CD4-positive, alpha-beta T cell treated with Interleukin-12 subunit alpha and Interleukin-12 subunit beta, for 1 hour (primary cell): ENCODE data around the gene IRAK1BP1.
"Not testable (repeated sequence)": the region's sequence is repeated elsewhere in the genome, so short reads cannot be mapped to it uniquely, and the experiment has no call there.

Source experiments
- DNase-seq: peaks from one replicate; pipeline ENCODE4 v3.0.0-alpha.2; 2020

IRAK1BP1 gene

DNA sequence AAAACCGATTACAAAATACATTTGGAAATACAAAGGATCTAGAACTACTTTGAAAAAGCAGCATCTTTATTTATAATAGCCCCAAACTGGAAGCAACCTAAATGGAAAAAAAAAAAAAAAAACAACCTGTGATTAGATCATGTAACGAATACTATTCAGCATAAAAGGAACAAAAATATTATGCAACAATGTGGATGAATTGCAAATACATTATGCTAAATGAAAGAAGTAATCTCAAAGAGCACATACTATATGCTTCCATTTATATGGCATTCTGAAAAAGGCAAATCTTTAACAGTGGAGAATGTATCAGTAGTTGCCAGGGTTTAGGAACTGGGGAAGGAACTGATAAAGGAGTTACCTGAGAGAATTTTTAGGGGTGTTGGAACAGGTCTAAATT is 28.9 kb downstream of the IRAK1BP1 start:
- DNase-seq: no peak

GRCh38 chr6:78908621-78909020 is 41.3 kb downstream of the IRAK1BP1 start:
- no peak for DNase-seq

DNA sequence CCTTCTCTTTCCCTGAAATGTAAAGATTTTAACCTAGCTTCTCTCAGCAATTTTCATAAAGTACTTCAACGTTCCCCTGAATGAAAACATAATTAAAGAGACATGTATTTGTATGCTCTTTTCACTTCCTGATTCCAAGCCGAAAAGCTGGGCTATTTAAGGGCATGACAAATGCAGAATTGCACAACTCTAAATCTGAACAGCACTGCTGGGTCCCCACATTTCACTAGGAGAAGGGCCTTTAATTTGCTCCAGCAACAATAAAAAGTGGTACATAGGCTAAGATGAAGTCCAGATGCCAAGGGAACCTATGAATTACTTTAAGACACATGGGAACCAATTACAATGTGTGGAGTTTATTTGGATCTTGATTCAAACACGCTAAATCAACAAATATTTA is 42.0 kb downstream of the IRAK1BP1 start:
- DNase-seq: no peak

DNA sequence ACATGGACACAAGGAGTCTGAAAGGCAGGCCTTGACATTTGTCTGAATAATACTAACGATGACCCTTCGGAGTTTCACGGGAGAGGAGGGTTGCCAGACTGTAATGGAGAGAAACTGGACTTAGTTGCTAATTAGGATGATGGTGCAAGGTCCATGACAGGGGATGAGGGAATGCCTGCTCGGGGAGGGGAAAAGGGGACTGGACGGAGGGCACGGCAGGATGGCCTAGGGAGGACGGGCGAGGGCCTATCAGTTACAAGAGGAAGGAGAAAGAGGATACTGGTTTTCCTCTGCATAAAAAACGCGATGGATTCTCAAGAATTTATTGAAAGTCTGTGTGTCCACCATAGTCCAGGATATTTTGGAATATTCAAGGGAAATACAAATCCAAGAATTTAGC is 42.7 kb downstream of the IRAK1BP1 start:
- no peak for DNase-seq

- no peak for DNase-seq
These were observed 43.3 kb downstream of the IRAK1BP1 start for GRCh38 chr6:78910591-78911171.

DNA sequence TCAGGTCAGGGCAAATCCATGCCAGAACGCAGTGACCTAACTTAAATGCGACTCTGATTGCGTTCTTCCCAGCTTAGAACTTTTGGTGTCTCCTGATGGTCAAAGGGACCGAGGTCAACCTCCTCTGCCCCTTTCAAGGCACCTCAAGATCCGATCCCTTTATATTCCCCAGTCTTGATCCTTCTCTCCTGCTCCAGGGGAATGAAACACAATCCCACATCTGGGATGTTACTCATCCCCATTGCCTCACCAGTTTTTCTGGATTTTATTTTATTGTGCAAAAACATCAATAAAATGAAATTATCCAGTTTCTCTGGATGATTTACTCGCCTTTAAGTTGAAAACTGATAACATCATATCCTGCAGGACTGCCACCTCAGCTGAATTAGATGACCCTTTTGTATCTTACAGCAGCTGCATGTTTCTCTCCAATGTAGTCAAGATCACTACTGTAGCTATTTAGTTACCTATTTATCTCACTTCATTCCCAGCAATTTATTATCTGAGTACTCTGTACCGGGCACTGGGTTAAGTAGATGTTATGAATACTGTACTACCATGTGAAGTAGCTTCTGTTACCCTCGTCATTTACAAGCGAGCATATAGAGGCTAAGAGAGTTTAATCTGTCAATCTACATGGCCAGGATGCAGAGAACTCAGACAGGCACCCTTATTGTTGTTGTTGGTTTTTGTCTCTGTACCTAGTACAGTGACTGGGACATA is 44.0 kb downstream of the IRAK1BP1 start:
- no peak for DNase-seq

GRCh38 chr6:78916411-78916810 is 49.1 kb downstream of the IRAK1BP1 start:
- no peak for DNase-seq

GRCh38 chr6:78917788-78918187 is 50.4 kb downstream of the IRAK1BP1 start:
- DNase-seq: no peak

- DNase-seq: not testable (repeated sequence)
These were observed 53.8 kb downstream of the IRAK1BP1 start for GRCh38 chr6:78921168-78921567.

DNA sequence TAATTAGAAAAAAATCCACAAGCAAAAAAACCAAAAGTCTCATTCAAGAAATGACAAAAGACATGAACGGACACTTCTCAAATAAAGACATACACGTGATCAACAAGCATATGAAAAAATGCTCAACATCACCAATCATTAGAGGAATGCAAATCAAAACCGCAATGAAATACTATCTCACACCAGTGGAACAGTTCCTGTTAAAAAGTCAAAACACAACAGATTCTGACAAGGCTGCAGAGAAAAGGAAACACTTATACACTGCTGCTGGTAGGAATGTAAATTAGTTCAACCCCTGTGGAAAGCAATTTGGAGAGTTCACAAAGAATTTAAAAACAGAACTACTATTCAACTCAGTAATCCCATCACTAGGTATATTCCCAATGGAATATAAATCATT is 58.0 kb downstream of the IRAK1BP1 start:
- DNase-seq: no peak

GRCh38 chr6:78935553-78935952 is 68.2 kb downstream of the IRAK1BP1 start:
- DNase-seq: no peak

DNA sequence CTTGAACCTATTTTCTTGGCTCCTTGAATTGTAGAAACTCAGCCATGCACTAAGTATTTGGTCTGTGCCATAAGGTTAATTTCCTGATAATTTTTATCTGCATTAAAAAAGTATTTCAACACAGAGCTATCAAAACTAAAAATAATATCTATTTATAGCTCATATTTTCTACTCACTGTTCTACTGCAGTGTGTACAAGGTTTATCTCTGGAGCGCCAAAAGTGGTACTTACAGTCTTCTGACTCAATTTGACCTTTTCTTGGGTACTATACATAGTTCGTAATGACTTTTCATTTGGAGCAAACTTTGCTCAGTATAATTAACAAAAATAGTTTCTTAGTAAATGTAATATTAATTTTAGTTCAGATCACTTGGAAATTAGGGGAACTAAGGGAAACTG is 69.2 kb downstream of the IRAK1BP1 start:
- DNase-seq: no peak

- DNase-seq: no peak
These were observed 75.1 kb downstream of the IRAK1BP1 start for GRCh38 chr6:78942446-78942845.

DNA sequence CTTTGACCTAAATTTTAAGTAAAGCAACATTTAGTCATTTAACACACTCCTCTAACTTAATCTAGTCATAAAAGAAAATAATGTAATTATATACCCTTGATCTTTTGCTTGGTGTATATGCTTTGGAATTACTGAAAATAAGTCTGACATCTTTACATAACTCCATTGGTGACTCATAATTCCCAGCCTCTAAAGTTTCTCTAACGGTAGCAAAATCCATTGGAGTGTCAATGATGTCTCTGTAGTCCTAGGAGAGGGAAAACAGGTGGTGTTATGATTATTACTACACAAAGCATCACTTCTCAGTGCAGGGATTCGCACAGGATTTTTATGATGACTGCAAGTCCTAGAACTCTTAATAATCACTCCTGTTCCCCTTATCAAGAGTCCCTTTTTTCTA is 80.2 kb downstream of the IRAK1BP1 start:
- no peak for DNase-seq

- DNase-seq: no peak
These were observed 80.6 kb downstream of the IRAK1BP1 start for GRCh38 chr6:78947962-78948361.

DNA sequence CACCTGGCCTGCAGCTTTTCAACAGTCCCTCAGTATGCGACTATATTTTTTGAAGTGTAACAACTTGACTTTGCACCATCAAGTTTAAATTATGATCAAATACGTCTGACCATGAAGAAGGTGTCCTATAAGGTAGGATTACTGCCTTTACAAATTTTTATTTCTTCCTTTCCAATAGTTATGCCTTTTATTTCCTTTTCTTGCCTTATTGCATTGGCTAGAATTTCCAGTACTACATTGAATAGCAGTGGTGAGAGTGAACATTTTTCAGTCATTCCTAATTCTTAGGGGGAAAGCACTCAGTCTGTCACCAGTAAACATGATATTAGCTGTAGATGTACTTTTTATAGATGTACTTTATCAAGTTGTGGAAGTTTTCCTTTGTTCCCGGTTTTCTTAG is 81.4 kb downstream of the IRAK1BP1 start:
- DNase-seq: no peak

GRCh38 chr6:78952362-78952761 is 85.0 kb downstream of the IRAK1BP1 start:
- no peak for DNase-seq
